HG03064 (cell line): ENCODE results near the gene ESYT2.

ENCODE experiments used
- ATAC-seq: cut with Tn5 transposase; IDR thresholded peaks from one replicate; pipeline ENCODE4 v1.9.1; 2021; ENCODE audit warnings: low read depth; ENCODE audit not compliant: unreplicated experiment

ESYT2 gene

DNA sequence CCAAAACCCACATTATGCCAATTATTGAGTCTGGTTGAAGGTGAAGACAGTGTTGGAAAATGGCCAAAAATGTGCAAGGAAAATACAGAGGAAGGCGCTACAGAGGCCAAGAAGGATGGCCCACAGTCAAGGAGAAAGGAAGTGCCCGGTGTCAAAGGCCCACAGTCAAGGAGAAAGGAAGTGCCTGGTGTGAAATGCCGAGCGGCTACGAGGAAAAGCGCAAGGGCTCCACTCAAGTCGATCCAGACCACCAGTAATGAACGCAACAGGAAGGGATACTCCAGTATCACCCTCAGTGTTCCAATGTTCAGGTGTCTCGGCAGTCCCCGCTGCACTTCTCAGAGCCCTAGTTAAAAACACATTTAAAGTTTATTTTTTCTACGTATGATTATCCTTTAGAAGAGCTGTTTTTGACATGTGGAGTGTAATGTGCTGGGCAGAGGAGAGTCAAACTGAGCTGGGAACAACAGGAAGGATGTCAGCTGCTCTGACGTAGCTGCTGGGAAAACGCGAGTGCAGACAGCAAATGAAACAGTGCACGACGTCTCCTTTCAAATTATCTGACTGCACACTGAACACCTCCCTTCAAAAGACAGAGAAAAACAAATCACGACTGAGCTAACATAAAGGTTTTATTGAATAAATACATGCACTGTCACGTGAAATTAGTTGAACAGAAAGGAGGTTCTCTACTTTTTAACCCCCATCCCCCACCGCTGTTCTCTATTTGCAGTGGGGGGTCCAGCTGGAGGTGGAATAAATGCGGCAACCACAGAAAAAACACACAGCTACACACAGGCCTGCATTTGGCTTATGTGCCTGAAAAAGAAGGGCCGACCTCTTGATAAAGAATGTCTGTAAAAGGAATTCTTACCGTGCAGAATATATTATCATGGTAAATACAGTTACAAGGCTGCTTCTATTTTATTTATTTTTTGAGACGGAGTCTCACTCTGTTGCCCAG, 98.6 kb downstream of the ESYT2 start:
- ATAC-seq, result no peak

DNA sequence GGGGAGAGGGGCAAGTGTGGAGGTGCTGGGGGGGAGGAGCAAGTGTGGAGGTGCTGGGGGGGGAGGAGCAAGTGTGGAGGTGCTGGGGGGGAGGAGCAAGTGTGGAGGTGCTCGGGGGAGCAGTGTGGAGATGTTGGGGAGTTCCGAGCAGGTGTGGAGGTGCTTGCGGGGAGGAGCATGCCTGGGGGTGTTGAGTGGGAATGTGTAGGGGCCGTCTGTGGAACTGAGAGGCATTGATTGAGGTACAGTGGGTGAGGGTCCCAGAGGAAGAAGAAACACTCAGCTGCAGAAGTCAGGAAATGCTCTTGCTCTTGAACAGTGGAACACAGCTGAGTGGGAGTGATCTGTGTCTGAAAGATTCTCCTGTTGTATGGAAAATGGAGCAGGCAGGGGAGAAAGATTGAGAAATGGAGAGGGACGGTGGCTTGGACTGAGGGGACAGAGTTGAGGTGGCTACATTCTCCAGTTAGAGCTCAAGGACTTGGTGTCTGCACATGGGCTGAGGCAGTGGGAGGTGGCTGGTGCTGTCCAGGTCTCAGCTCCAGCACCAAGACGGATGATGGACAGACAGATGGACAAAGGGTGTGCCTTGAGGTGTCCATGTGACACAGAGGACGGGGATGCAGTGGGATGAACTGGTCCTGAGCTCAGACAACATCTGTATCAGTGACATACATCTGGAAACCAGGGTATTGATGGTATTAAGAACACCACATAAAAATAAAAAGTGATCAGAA, 99.5 kb downstream of the ESYT2 start:
- no peak for ATAC-seq

DNA sequence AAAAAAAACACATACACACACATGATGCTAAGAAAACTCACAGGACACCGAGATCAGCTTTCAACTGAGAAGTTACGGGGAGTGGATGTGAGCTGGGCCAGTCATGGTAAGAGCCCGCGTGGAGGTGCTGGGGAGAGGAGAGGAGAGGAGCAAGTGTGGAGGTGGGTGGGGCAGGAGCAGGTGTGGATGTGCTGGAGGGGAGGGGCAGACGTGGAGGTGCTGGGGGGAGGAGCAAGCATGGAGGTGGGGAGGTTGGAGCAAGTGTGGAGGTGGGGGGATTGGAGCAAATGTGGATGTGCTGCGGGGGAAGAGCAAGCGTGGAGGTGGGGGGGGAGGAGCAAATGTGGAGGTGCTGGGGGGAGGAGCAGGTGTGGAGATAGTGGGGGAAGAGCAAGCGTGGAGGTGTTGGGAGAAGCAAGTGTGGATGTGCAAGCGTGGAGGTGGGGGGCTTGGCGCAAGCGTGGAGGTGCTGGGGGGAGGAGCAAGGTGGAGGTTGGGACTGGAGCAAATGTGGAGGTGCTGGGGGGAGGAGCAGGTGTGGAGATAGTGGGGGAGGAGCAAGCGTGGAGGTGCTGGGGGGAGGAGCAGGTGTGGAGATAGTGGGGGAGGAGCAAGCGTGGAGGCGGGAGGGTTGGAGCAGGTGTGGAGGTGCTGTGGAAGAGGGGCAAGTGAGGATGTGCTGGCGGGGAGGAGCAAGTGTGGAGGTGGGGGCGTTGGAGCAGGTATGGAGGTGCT, 100.2 kb downstream of the ESYT2 start:
- ATAC-seq, result no peak

DNA sequence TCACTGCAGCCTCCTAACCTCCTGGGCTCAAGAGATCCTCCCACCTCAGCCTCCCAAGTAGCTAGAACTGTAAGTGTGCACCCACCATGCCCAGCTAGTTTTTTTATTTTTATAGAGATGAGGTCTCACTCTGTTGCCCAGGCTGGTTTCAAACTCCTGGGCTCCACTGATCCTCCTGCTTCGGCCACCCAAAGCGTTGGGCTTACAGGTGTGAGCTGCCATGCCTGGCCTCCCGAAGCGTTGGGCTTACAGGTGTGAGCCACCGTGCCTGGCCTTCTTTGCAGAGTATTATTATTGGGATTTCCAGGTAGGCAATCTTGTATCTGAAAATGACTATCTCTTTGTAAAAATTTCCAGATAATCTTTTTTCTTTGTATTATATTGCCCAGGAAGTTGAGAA, 101.6 kb downstream of the ESYT2 start:
- no peak for ATAC-seq

DNA sequence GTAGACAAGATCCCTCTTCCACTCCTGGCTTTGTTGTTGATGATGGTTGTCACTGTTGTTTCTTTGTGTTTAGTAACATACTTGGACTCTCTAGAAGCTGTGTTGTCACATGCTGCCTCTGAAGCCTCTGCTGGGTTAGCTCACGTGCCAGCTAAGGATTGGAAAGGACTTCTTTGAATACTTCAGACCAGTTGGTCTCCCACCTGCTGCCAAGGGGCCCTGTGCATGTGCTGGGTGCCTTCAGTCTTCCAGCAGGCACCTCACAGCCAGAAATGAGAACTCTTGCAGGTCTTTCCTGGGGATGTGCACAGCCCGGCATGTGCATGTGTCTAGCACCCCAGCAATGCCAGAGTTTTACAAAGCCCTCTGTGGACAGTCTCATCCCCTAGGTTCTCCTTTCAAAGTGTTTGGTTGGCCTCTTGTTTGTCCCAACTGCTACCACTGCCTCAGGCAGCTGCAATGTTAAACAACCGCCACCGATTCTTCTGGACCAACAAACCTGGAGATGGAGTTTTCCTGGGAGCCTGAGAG, 103.0 kb downstream of the ESYT2 start:
- no peak for ATAC-seq

DNA sequence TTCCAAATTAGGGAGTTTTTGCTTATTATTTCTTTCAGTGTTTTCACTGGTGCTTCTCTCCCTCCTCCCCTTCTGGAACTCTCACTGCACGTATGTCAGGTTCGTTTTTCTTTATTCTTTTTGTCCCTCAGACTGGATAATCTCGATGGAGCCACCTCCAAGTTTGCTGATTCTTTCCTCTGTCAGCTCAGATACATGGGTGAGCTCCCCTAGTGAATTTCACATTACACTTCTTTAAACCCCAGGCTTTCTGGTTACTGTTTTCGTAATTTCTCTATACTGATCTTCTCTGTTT, 103.9 kb downstream of the ESYT2 start:
- ATAC-seq, result no peak

DNA sequence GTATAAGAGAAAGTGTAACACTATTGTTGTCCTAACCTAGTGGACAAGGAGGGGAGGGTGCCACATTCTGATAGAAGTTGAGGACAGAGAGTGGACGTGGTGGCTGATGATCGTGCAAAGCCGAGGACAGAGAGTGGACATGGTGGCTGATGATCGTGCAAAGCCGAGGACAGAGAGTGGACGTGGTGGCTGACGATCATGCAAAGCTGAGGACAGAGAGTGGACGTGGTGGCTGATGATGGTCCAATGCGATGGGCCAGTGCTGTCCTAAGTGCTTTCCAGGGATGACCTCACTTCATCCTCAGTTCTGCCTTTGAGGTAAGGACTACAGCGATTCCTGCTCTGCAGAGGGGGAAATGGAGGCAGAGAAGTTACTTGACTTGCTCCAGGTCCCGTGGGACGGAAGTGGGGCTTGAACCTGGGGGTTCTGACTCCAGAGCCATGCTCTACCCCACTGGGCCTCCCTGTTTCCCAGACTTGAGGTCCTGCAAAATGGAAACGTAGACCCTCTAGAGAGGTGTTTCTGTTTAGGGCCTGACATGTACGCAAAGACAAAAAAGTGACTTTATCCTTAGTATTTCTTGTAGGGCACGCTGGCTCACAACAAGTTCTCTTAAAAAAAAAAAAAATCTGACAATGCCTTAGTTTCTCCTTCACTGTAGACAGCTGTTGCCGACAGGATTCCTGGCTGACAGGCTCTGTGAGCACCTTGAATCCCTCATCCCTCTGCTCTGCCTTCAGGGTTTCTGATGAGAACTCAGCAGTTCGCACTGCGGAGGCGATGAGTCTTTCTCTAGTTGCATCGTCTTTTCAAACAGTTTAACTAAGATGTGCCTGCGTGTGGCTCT, 104.4 kb downstream of the ESYT2 start:
- ATAC-seq, result no peak

DNA sequence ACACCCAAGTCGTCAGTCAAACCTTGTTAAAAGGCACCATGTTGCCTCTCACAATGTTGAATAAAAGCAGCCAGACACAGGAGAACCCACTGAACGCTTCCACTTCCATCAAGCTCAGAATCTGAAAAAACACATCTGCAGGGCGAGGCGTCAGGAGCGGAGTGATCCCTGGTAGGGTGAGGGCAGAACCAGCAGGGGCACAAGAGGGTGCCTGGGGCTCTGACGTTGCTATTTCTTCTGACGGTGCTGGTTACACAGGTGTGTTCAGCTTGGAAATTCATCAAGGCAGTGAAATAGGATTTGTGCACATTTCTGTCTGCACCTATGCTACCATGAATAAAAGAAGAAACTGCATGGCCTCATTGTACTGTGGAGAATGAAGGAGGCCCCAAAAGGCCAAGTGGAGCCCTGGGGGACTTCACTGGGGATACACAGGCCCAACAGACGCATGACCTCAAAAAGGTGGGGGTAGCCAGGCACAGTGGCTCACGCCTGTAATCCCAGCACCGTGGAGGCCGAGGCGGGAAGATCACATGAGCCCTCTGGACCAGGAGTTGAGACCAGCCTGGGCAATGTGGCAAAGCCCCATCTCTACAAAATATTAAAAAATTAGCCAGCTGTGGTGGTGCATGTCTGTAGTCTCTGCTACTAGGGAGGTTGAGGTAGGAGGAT, 105.5 kb downstream of the ESYT2 start:
- no peak for ATAC-seq

DNA sequence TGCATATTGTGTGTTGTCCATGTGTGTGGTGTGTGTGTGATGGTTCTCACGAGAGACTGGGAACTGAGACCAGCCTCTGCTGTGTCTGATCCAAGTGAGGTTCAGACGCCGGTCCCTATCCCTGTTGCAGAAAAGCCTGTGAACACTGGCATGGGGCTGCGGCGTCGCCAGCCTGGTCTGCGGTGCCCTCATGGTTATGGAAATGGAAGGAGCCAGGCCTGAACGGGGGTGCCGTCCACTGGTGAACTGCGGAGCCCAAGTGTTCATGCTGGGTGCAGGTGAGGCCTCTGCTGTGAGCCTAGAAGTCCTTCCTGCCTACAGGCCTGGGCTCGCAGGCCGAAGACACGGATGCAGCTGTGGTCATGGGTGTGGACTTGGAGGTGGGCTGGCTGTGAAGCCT, 106.0 kb downstream of the ESYT2 start:
- ATAC-seq, result no peak

DNA sequence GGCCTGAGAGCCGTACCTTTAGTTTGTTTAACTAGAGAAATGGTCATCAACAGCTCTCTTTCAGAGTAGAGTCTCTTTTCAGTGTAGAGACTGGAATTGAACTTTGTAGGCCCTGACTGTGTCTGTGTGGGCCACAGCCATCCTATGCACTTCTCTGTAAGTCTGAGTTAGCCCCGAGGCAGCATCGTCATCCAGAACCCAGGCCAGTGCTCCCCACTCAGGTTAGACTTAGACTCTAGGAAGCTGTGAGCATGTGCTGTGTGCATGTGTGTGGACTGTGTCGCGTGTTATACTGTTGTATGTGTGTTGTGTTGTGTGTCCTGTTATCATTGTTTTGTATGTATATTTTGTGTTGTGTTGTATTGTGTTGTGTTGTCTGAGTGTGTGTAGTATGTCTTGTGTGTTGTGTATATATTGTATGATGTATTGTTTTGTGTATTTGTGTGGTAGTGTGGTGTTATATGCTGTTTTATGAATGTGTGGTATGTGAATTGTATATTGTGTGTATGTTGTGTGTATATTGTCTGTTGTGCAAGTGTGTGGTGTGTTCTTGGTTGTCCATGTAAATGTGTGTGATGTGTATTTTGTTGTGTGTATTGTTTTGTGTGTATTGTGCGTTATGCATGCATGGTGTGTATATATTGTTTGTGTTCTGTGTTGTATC, 106.6 kb downstream of the ESYT2 start:
- ATAC-seq, result no peak

DNA sequence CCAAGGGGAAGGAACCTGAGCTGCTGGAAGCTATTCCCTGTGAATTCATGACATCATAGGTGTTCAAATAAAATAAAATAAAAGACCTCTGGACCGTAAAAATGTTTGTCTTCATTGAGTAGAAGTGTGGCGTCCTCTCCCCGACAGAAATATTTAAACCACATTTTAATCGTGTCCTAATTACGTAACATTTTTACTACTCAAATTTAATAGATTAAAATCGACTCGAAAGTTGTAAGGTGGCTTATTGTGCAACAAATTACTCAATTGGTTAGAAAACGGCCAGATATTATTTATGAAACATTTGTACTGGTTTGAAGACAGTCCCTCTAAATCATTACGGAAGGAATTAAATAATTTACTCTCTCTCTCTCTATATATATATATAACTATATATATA, 109.2 kb downstream of the ESYT2 start:
- no peak for ATAC-seq

DNA sequence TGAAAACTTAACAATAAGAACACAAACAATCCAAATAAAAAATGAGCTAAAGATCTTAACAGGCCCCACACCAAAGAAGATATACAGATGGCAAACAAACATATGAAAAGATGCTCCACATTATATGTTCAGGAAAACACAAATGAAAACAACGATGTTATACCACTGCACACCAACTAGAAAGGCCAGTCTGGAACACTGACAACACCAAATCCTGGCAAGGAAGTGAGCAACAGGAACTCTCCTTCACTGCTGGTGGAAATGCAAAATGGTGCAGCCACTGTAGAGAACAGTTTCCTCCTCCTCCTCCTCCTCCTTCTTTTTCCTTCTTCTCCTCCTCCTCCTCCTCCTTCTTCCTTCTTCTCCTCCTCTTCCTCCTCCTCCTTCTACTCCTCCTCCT, 112.5 kb downstream of the ESYT2 start:
- no peak for ATAC-seq

DNA sequence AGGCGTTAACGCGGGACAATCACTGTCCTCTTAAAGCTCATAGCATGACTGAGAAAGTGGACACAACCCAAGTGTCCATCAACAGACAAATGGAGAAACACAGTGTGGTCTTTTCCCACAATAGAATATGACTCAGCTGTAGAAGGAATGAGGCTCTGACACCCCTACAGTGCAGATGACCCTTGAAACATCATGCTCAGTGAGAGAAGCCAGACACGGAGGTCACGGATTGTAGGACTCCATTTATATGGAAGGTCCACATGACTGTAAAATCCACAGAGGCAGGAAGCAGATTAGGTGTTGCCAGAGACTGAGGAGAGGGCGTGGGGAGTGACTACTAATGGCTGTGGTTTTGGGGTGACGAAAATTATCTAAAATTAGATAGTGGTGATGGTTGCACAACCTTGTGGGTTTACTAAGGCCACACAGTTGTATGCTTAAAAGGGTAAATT, 118.6 kb downstream of the ESYT2 start:
- no peak for ATAC-seq

DNA sequence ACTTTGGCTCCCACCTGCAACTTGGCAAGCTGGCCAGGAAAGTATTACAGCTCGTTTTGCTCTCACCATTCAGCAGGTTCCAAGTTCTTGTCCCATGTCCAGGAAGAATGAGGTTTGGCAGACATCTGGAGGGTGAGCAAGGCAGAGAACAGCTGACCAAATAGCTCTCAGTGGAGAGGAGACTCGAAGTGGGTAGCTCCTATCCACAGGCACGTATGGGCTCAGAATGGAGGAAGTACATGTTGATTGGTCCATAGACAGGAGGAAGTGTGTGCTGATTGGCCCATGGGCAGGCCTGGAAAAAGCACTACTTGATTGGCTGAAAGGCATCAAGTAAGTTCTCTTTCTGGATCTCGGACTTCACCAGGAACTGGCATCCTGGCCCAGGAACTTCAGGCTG, 121.7 kb downstream of the ESYT2 start:
- no peak for ATAC-seq

DNA sequence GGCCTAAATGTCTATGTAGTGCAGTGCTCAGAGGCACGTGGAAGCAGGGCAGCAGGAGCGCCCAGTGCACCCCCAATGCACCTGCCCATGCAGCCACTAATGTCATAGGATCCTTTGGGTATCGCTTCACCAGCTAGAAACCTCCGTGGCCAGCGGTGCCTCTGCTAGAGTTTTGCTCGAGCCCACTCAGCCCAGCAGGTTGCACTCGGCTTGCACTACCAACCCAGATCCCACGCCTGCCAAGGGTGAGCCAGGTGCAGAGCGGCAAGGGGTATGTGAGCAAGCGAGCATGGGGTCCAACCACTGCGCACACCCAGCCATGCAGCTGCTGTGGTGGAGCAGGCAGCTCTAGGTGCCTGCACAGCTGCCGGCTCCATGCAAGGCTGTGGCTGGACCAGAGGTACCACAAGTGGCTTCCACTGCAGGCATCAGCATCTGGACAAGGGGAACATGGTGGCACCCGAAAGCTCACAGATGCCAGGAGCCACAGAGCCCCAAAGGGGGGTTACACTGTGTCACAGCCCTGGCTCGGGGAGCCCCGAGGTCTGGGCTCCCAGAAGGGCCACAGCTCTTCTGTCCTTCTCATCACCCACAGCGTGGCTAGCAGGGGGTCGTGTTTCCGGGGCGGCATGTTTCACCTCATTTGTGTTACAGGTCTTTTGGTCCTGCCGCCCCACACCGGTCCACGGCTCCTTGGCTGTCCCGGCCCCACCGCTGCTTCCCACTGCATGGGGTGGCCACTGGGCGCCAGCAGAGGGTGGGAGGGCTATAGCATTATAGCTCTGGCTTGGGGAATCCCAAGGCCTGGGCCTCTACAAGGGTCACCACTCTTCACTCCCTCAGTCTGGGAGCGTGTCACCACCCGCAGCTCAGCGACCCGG, 122.4 kb downstream of the ESYT2 start:
- ATAC-seq, result no peak

DNA sequence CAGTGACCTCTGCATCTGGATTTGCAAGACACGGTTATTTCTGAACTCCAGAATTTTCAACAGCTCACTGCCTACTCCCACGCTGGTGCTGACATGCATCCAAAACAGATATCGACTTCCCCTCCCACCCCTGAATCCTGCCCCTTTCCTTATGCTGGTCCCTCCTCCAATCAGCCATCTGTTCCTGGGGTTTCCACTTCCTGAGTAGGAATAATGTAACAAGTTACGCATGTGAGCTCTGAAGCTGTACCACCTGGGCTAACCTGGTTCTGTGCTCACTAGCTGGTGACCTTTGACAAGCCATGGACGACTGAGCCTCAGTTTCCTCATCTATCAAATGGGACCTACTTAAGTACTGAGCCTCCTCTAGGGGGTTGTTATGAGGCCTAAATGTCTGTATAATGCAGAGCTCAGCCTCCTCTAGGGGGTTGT, 123.0 kb downstream of the ESYT2 start:
- ATAC-seq, result no peak

DNA sequence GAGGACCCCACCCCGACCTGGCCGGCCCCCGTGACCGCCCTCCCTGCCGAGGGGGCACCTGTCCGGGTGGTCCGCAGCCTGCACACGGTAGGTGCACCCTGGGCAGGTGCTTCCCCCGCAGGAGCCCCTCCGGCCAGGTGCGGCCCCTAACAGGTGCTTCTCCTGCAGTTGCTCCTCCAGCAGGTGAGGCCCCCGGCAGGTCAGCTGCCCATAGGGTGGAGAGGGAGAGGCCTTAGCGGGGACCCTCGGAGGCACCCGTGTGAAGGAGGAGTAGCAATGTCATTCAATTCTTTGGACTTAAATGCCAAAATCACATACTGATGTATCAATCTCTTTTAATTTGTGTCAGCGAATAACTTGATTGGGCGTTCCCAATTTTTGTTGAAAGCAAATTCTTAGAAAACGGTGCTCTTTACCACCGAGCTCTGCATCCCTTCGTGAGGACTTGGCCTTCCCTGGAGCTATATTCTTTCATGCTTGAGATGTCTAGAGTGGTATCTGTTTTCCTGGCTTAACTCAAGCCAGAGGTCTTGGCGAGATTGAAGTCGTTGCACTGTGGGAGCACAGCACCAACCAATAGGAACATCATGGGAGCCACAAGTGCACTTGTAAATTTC, 124.0 kb downstream of the ESYT2 start:
- no peak for ATAC-seq
